Activated effector memory CD4-positive, alpha-beta T cell treated with Interleukin-2 at 50 U/mL for 16 hours (primary cell): ENCODE results near the gene ACTBL2.
"Not testable (repeated sequence)": the region's sequence is repeated elsewhere in the genome, so short reads cannot be mapped to it uniquely, and the experiment has no call there.

Experiments
- DNase-seq: peaks from one replicate; pipeline ENCODE4 v3.0.0-alpha.2; 2020

ACTBL2 gene

DNA sequence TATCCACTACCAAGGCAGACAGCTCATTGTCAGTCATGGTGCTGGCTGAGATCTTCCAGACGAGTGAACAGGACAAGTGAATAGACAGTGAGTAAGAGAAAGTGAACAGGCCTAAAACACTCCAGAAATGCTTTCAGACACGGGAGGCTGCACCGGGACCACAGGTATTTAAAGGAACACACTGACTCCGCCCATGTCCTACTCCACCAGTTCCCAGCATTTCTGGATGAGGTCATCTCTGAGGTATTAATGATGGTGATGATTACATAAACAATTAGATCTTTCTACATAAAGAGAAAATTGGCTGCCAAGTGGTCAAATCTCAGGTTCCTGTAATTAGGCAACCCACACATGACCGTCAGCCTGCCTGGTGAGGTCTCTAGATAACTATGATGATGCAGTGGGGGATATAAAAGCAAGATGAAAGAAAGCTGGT lies at the start of gene ACTBL2:
Gene ACTBL2 (minus strand): TSS at position 141 of the 436 bp plus-strand sequence. CDS start 104 bp downstream, at position 37.
- DNase-seq, result no peak

DNA sequence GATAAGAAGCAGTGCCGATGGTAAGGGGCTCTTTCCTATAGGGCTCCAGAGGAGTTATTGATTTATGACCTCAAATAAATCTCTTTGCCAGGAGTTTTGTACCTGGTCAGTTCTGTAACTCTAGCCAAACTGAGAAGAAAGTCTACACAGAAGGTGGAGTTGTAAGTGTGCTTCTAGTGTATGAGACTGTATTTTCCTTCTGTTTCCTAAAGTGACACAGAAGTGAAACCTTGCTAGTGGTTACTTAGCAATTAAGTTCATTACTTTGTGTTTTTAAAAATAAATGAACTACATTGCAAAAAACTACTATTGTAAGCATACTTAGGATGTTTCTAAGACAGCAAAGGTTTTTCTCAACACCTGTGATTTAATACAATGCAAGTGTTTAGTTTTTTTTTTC lies 48.7 kb upstream of the ACTBL2 start:
- DNase-seq, result no peak

DNA sequence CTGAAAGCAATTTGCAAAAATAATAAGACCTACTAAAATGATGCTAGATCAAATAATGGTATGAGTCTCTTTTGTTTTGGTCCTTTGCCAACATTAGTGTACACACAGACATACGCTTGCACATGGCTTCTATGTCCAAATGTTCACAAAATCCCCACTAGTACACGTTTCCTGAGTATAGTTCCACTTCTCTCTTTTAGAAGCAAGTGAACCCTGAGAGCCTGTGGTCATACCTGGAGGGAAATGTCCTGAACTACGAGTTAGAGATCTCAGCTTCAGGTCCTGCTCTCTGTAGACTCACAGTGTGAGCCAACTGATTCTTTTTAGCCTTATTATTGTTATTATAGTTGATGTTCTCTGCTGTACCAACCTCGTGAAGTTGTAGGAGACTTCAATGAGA lies 47.3 kb upstream of the ACTBL2 start:
- no peak for DNase-seq

DNA sequence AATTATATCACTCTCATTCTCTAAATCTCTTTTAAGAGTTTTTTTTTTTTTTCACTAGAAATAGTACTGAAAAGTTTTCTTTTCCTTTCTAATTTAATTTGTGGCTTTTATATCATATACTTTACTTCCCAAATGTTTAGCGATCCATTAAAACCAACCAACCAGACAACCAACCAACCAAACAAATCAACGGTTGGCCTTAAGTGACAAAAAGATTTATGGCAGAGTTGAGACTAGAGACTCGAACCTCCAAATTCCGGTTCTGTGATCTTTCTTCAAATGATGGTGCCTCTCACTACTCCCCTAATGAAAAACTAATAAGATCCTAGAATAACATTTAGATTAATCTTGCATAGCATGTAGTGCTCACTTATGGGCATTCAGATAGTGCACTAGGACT lies 45.3 kb upstream of the ACTBL2 start:
- DNase-seq, result no peak

DNA sequence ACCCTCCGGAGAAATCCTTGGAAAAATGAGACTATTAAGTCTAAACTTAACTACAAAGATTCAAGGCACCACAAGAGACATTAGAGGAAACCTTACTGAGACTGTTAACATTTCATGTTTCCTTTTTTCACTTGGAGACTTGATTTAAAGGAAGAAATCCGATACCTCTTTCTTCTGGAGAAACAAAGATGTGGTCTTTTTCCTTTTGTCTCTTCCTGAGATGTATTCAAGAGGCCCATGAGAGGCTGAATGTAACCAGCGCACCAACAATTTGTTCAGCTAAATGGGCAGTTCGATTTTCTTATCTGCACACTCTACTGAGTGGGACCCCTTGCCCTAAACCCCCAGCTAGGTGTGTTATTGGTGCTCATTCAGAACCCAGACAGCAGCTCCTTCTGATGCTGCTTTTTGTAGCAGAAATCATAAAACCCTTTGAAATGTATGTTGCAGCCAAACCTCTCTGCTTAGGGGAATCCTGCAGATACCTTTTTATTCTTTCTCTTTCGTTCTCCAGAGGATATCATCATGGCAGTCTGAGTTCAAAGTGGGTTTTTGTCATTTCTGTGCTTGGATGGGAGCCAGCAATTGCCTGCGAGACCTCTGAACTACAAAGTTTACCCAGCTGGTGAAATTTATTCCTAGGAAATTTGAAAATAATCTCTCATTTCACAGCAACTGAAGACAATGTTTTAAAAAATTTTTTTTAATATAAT lies 41.9 kb upstream of the ACTBL2 start:
- DNase-seq, result no peak

DNA sequence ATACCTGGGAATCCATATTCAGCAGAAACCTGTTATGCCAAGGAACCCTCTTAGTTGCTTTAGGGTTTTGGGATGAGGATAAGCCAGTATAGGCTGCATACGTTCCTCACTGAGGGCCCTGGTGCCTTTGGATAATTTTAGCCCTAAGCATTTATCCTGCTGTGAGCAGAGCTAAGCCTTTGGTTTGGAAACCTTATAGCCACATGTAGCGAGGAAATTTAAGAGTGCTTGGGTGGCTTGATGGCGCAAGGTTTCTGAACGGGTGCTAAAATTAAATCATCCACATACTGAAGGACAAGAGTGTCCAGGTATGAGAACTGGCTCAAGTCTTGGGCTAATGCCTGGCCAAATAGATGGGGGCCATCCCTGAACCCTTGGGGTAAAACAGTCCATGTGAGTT lies 39.9 kb upstream of the ACTBL2 start:
- DNase-seq, result not testable (repeated sequence)

DNA sequence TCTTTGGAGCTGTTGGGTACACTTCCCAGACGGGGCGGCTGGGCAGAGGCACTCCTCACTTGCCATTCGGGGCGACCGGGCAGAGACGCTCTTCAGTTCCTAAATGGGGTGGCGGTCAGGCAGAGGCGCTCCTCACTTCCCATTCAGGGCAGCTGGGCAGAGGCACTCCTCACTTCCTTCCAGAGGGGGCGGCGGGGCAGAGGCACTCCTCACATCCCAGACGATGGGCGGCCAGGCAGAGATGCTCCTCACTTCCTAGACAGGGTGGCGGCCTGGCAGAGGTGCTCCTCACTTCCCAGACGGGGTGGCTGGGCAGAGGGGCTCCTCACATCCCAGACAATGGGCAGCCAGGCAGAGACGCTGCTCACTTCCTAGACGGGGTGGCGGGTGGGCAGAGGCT lies 35.8 kb upstream of the ACTBL2 start:
- not testable (repeated sequence) for DNase-seq

DNA sequence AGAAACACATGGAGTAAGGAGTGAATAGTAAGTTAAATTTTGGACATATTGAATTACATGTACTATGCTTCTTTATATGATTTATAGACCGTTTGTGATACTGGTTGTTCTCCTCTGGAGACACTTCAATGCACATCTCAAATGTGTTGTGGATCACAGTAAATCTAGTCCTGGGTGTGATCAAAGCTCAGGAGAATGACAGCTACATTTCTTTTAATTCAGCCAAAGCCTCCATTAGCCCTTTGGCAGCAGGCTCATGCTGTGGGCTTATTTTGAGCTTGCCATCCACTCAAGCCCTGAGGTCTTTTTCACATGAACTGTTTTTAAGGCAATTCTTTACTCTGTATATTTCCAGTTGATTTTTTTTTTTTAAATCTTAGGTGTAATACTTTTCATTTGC lies 34.6 kb upstream of the ACTBL2 start:
- no peak for DNase-seq

DNA sequence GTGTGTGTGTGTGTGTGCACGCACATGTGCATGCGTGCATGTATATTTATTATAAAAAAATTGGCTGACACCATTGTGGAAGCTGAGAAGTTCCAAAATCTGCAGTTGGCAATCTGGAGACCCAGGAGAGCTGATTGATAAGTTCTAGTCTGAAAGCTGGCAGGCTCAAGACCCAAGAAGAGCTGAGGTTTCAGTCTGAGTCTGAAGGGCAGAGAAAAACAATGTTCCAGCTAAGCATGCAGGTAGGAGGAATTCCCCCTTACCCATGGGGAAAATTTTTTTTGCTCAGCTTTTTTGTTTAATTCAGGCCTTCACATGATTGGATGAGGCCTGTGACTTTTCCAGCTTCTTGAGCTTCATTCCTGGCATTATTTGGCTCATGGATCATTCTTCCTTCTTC lies 31.2 kb upstream of the ACTBL2 start:
- DNase-seq, result no peak

DNA sequence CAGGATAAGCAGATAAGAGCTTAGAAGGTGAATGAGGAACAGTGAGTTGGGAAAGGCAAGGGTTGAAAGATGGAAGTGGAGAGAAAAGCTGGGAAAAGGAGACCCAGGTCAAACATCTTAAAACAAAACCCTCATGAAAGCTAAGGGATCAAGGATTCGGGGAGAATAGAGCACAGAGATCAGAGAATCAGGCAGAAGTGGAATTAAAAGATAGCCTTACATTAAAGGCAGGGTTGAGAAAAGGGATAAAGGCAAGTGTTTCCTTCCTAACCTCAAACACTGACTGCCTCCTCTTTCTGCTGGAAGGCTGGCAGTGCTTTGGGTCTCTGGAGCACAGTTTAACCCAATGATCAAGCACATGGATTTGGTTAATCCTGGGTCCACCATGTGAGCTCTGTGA lies 28.7 kb upstream of the ACTBL2 start:
- no peak for DNase-seq

DNA sequence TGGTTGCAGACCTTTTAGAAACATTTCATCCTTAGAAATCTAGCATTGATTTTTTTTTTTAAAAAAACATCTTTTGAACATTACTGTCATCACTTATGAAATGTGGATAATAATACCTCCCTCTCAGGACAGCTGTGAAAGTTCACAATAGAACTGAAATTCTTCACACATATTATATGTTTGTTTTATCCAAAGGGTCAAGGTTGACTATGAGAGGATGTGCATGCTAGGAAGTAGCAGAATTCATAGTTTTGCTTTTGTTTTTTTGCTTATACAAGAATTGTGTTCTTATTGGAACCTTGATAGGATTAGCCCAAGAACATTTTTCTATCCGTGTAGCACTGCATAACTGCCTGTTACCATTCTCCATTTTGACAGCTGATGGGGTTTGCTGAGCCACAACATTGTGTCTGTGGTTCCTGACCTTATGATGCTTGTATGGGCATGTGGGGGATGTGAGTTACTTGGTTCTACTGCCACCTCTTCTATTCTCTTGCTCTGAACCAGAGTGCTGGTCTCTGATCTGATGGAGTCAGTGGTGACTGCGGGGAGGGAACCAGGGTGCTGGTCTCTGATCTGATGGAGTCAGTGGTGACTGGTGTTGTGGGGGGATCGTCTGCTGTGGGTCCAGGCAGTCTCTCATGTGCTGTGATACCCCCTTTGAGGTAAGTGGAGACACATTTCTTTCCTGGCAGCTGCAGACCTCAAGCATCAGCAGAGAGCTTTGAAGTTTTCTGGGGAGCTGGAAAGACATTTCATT lies 27.1 kb upstream of the ACTBL2 start:
- DNase-seq, result no peak

DNA sequence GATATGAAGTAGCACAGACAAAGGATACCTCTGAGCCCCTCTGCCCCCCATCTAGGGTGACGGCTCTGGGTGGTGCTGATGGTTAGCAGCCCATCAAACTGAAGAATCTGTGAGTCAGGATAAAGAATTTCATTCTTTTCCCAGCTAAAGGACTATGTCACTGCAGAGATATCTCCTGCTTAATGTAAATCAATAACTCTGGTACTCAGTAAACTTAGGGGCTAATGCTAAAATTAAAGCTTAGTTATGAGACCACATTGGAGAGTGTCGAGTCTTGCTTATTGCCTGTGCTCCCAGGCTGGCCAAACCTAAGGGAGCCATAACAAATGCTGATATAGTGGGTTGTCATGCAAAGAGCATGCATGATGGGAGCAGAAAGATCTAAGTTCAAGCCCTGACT lies 25.6 kb upstream of the ACTBL2 start:
- no peak for DNase-seq

DNA sequence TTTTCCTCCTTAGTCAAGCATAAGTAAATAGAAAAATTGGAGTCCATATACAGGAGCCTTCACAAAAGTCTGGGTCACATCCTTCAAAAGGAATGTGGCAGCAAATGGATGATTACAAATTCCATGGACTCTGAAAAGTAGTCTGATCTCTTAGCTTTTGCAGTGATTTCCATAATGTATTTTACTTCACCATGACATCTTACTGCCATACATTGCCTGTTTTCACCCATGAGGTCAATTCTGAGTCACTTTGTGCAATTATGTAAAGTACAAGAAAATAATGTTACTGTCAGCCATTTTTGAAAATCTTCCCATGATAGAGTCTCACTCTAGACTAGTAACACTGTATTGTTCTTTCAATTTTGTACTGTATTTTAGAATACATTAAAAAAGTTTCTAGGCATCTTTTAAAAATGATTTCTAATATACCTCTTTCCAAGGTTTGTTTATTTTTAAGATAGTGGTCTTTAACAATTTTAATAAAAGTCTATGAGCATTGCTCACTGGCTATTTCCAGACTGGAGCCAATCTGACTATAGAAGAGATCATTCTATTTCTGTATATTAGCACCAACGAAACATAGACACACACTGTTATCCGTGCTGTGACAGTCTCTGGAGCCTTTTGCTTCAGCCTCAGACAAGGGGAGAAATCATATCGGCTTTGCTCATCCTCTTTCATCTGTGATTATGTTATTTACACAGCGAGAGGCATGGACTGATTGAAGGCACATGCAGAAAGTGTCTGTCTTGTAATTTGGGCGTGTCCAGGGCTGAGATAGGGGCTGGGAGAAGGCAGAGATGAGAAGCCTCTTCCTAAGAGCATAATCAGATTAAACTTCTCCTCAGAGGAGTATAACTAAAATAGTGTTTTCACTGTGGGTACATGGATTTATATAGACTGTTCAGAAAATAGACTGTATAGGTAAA lies 22.9 kb upstream of the ACTBL2 start:
- no peak for DNase-seq

DNA sequence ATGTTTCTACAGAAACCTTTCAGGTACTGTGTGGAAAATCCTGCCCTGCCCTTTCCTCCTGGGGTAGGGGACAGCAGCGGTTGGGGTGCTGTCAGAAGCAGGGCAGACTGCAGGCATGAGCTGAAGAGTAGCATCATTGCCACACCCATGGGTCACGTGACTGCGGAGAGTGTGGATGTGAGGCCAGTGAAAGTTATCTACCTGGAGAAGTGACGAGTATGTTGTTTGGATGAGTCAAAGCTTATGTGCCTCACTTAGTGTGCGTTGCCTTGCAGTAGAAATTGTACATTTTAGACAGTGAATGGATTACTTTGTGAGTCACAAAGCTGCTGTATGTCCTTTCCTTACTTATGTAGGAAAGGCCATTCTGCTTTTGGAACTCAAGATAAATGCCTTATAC lies 21.7 kb upstream of the ACTBL2 start:
- DNase-seq, result no peak

DNA sequence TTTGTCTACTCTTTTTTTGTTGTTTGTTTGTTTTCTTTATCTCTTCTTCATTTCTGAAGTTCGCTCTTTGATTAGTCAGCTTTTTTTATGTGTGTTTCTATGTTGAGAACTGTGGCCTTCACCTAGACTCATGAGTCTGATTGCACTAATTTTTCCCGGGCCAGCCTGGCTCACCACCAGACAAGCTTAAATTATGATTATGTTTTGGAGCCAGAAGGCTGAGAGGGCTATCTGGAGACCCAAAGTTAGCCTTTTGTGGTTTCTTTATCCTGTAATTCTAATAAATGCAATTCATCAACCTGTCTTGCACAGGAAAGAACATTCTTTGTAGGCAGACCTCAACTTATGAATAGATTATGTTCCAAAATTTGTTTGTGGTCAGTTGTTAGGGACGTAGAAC lies 20.8 kb upstream of the ACTBL2 start:
- DNase-seq, result no peak

DNA sequence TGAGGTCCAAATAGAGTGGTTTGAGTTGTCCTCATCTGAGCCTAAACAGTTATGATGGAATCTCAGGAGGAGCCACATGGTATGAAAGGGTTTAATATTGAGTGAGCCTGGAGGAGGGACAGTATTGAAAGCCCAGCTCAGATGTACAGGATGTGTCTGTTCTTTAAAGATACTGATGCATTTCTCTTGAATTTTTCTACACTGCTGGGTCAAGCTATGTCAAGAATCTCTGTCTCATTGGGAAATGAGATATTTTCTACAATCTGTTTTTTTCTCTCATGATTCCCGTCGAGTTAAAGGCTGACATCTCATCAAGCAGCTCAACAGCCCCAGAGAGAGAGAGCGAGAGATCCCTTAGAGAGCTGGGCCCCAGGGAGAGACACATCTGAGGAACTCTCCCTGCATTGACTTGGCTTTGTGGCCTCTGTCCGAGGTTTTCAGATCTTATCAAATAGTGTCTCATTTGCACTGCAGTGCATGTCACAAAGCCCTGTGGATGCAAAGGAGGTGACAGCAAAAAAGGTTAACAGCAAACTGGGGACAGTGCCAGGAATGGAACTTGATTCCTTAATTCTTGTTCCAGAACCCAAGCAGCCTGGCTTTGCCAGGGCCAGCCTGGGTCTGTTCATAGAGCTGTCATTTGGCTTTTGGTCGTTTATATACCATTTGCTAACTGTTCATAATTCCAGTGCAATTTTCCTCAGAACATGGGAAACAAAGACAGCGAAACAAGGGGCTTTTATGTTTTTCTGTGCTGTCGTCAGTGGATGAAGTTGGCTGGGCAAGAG lies 19.0 kb upstream of the ACTBL2 start:
- no peak for DNase-seq

DNA sequence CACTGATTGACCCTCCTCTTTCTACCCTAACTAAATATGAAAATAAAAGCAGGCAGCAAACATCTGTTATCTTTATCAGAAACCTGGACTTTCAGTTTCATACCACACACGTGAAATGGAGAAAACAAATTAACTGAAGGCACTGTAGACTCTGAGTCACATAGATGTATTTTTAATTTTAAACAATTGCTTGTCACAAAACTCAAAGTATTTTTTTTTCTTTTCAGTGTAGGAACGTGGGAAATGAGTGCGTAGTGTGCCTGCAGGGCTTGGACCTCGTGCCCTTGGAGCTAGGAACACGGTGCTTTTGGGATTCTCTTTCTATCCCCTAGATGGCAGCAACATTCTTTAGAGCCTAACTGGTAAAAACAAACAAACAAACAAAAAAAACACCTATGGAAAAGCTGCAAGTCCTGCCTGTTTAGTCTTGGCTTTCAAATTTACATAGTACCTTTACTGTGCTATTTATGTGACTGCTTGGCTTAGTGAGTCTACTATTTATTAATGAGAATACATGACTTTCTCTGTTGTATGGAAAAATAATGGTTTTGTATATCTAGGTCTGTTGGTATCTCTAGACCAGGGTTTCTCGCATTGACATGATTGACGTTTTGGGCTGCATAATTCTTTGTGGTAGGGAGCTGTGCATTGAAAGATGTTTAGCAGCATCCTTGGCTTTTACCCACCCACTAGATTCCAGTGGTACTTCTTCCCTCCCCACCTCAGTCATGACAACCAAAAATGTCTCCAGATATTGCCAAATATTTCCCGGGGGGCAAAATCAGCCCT lies 16.8 kb upstream of the ACTBL2 start:
- DNase-seq, result no peak

DNA sequence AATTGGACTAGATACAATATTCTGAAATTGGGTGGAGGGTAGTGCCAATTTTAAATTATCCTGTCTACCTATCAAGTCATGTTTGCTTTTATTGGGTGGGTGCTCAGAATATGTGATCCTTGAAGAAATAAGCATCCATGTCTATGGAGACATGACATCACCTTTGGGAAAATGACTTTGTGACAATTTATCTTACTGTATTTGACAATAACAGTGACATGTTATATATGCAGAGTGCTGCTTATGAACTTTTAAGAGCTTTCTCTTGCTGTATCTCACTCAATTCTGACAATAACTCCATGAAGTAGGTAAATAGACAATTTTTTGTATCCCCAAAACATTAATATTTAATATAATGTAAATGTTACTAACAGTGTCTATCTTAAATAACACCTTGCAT lies 15.1 kb upstream of the ACTBL2 start:
- no peak for DNase-seq

DNA sequence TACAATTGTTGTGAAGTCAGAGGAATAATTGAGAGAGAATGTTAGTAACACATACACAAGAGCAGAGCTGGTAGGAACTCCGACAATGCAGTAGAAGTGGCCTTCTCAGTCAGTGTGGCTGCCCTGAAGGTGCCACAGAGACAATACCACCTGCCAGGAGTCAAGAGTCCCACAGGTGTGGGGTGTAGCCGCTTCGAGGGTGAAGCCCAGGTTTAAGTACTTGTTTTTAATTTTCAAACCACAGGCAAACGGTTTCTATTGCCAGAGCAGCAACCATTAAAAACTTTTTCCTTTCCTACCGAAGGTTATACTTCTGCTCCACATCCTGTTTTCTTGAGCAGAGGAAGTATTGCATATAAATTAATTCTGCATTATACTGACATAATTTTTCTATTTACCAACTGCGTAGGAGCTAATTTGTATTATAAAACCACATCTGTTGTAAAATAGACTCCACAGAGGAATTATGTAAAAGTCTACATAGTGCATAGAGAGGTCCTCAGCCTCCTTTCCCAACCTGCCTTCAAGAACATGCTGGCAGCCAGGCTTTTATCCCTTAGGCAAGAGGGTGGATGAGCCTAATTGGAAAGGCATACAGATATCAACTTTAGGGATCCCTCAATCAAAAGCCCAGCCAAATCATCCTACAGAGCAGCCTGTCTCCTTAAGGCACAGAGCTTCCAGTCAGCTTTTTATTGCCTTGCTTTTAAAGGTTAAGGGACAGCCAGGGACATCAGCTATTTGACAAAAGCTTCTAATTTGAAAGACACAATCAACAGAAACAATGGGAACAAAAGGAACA lies 12.9 kb upstream of the ACTBL2 start:
- DNase-seq, result peak; percentile 9
